Stimulated activated CD4-positive, alpha-beta T cell treated with anti-CD3 and anti-CD28 coated beads, Interleukin-2, amount 100 ng/mL, for 48 hours (primary cell): ENCODE measurements around the gene PRSS12.
"Not testable (repeated sequence)": the region's sequence is repeated elsewhere in the genome, so short reads cannot be mapped to it uniquely, and the experiment has no call there.

ENCODE experiments used
- DNase-seq, 2 donors: peaks; one replicate each; pipeline ENCODE4 v3.0.0-alpha.2; 2020

PRSS12 gene

GRCh38 chr4:118352843-118353533 is at the start of gene PRSS12:
Gene PRSS12, minus strand, starts transcription at chr4:118353003. Its CDS starts 283 bp downstream, at chr4:118352720.
- DNase-seq = peak; percentile 60 to 68

DNA sequence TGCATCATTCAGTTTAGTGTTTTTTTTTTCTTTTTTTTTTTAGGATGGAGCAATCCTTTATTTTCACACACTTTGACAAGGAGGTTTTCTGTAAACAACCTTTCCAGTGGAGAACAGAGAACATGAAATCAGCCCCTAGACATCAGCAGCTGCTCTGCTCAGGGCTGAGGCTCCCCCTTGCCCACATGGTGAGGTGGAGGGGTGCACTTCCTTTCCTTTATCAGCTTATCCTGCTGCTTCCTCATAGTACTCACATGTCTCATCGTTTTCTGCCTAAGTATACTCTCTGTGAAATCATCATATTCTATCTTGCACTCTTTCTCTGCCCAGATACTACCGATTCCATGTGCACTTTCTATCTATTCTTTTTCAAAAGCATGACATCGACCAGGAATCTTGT is 47.6 kb upstream of the PRSS12 start:
- DNase-seq = no peak

GRCh38 chr4:118399883-118400282 is 47.1 kb upstream of the PRSS12 start:
- not testable (repeated sequence) for DNase-seq

DNA sequence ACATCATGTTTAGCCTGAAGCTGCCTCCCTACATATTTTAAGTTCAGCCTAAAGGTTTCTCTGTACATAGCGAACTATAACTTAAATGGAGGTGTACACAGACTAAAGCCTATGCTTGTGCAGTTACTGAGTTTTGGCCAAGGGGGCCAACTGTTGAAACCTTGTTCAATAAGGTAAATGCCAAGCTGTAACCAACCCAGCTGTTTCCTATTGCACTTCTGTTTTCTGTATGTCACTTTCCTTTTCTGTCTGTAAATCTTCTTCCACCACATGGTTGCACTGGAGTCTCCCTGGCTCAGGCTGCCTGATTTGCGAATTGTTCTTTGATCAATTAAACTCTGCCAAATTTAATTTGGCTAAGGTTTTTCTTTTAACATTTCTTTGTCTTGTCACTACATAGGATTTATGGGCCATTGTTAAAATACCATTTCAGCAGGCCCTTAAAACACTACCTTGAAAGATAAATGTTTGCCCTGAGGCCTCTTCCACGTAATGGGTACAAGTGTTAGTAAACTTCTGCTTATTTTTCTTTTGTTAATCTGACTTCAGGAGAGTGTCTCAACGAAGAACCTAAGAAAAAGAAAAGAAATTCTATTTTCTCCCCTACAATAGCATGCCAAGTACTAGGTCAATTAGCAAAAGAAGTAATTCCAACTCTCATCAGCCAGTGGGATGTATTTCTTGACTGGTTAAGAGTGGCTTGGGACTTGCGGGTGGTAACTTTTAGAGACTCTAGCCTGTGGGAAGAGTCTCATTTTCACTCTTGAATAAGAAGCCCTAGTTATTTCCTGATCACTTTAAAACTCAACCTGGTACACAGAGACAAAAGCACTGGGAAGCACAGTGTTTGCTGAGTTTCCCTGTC is 45.7 kb upstream of the PRSS12 start:
- no peak for DNase-seq

- DNase-seq = no peak
Observed at GRCh38 chr4:118397623-118397979, 44.8 kb upstream of the PRSS12 start.

GRCh38 chr4:118396881-118397622 is 44.2 kb upstream of the PRSS12 start:
- no peak for DNase-seq

GRCh38 chr4:118395057-118395644 is 42.3 kb upstream of the PRSS12 start:
- no peak for DNase-seq

- DNase-seq = not testable (repeated sequence)
Observed at GRCh38 chr4:118392509-118392908, 39.7 kb upstream of the PRSS12 start.

DNA sequence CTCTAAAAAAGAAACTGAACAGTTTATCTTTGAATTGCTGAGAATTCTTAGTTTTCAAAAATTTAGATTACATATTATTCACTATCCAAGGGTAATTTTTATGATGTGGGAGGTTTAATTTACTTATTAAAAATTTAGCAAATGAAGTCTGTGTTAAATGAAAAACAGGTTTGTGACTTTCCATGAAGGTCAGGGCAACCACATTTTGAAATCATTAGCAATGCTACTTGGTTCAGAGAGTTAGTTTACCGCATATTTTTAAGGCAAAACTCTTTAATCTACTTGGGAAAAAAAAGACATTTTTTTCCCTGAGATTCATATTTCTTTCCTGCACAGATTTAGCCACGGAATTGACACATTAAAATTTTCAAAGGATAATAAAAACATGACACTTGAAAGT is 37.3 kb upstream of the PRSS12 start:
- DNase-seq = no peak

DNA sequence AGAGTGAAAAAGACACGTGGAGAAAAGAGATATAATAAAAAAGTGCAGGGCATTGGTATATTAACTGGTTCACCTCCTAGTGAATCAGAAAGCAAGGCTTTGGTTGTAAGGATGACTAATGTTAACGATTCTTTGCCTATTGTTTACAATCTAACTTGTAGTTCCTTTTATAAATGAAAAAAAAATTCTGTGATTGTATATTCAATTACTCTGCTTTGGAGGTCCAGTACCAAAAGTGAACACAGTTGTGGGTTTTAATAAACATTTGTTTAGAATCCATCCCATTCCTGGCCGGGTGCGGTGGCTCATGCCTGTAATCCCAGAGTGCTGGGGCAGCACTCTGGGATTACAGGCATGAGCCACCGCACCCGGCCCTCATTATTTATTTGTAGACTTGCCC is 36.9 kb upstream of the PRSS12 start:
- DNase-seq = no peak

GRCh38 chr4:118388606-118389005 is 35.8 kb upstream of the PRSS12 start:
- no peak for DNase-seq

GRCh38 chr4:118381902-118382301 is 29.1 kb upstream of the PRSS12 start:
- no peak for DNase-seq

GRCh38 chr4:118373614-118374255 is 20.9 kb upstream of the PRSS12 start:
- DNase-seq = no peak

- DNase-seq = no peak
Observed at GRCh38 chr4:118372251-118372650, 19.4 kb upstream of the PRSS12 start.

- DNase-seq = no peak
Observed at GRCh38 chr4:118369231-118369630, 16.4 kb upstream of the PRSS12 start.

GRCh38 chr4:118367872-118368271 is 15.1 kb upstream of the PRSS12 start:
- no peak for DNase-seq

GRCh38 chr4:118367361-118367760 is 14.6 kb upstream of the PRSS12 start:
- DNase-seq = no peak

- no peak for DNase-seq
Observed at GRCh38 chr4:118363166-118363565, 10.4 kb upstream of the PRSS12 start.

GRCh38 chr4:118361192-118361591 is 8.4 kb upstream of the PRSS12 start:
- no peak for DNase-seq

GRCh38 chr4:118360106-118360505 is 7.3 kb upstream of the PRSS12 start:
- DNase-seq = no peak

GRCh38 chr4:118357601-118358000 is 4.8 kb upstream of the PRSS12 start:
- DNase-seq = no peak

GRCh38 chr4:118356731-118357130 is 3.9 kb upstream of the PRSS12 start:
- DNase-seq = no peak

DNA sequence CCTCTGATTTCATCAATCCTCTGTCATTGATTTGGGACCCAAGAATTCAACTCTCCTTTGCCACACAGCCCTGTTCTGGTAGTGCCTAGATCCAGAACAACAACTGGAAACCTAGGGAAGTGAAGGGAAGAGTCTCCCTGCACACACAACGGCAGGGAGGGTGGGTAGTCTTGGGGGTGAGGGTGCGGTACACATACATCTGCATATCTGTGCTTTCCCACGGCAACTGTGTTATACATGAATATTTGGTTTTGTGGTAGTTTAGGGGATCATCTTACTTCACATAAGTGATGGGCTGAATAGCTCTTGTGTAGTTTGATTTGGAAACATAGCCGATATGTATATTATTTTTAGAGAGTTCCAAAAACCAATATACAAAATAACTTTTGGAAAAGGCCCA is 3.3 kb upstream of the PRSS12 start:
- DNase-seq = no peak
